ENCODE data around the gene CCNJL. TPM values are rescaled to one million over a fixed set of nuclear protein-coding genes. Genes with fewer than 3 reads are reported as not detected.

Gene CCNJL
- total and polyA plus RNA-seq, 2 experiments from 2014 or later, result 8.1 to 10.8 TPM

DNA sequence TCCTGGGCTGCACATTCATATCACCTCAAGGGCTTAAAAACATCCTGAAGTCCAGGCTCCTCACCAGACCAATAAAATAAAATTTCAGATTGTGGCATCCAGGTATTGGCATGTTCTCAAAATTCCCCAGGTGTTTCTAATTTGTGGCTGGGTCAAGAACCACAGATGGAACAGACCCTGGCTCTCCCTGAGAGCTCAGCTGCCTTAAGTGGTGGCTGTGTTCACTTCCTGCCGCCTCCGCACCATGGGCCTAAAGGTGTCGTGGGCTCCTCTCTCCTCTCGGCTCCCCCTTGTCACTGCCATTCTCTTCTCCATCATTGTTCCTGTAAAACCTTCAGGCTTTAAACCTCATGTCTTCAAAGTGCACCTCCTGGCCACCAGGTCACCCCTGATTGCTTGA, 17.8 kb upstream of the CCNJL start:
- H3K79me2 ChIP-seq, result no peaks in the 10 kb centered on the region
- H3K9me3 ChIP-seq (ENCODE audit: low read depth), result no peaks in the 10 kb centered on the region
- H4K20me1 ChIP-seq (ENCODE audit: insufficient read depth, poor library complexity, severe bottlenecking), result no peaks in the 10 kb centered on the region
- no peaks in the 10 kb centered on the region for H3K36me3 ChIP-seq (replicated peaks; ENCODE audit: insufficient read depth, low read depth)
- no peak overlapping the region for H2AFZ ChIP-seq
- no peak for DNase-seq (ENCODE audit: low spot score)
- TF ChIP-seq EZH2phosphoT487 (IDR thresholded peaks at IDR 0.05; ENCODE audit: low read depth, severe bottlenecking, unreplicated experiment) (no peak), EZH2 (IDR thresholded peaks at IDR 0.05; ENCODE audit: borderline replicate concordance) (no peak)
- TF ChIP-seq, protein P1, sequence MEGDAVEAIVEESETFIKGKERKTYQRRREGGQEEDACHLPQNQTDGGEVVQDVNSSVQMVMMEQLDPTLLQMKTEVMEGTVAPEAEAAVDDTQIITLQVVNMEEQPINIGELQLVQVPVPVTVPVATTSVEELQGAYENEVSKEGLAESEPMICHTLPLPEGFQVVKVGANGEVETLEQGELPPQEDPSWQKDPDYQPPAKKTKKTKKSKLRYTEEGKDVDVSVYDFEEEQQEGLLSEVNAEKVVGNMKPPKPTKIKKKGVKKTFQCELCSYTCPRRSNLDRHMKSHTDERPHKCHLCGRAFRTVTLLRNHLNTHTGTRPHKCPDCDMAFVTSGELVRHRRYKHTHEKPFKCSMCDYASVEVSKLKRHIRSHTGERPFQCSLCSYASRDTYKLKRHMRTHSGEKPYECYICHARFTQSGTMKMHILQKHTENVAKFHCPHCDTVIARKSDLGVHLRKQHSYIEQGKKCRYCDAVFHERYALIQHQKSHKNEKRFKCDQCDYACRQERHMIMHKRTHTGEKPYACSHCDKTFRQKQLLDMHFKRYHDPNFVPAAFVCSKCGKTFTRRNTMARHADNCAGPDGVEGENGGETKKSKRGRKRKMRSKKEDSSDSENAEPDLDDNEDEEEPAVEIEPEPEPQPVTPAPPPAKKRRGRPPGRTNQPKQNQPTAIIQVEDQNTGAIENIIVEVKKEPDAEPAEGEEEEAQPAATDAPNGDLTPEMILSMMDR (IDR thresholded peaks at IDR 0.05; ENCODE audit: poor library complexity), result no peak
- no peaks in the 10 kb centered on the region for H3K9me2 ChIP-seq (replicated peaks; ENCODE audit: insufficient read depth)
- WGBS (ENCODE audit: low lambda C conversion rate, missing lambda C conversion rate), result 86% methylated on average over 4 of the region's 4 CpGs
- H3K4me1 ChIP-seq (ENCODE audit: insufficient read depth), result no peaks in the 10 kb centered on the region
- H3K4me3 ChIP-seq, result no peak overlapping the region
- no peak overlapping the region for H3K4me2 ChIP-seq
- H3K27me3 ChIP-seq, result no peaks in the 10 kb centered on the region
- no peak overlapping the region for H3K27ac ChIP-seq

DNA sequence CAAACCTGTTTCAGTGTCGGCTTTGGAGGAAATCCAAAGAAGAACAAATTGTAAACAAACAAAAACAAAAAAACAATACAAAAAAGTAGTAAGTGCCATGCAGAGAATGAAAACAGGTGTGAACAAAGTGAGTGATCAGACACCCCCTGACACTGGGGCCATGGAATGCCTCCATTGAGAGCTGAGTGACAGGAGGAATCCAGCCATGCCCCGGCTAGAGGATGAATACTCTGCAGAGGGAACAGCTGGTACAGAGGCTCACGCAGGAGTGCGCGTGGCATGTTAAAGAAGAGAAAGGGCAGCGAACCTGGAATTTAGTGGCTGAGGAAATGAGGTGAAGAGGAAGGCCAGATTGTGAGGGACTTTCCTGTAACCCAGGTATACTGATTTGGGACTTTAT, 15.5 kb upstream of the CCNJL start:
- Histone ChIP-seq H2AFZ (no peak overlapping the region), H3K9me2 (replicated peaks; ENCODE audit: insufficient read depth) (no peaks in the 10 kb centered on the region), H3K4me1 (ENCODE audit: insufficient read depth) (no peaks in the 10 kb centered on the region), H3K79me2 (no peaks in the 10 kb centered on the region), H3K36me3 (replicated peaks; ENCODE audit: insufficient read depth, low read depth) (no peaks in the 10 kb centered on the region), H3K4me3 (no peak overlapping the region), H4K20me1 (ENCODE audit: insufficient read depth, poor library complexity, severe bottlenecking) (no peaks in the 10 kb centered on the region), H3K27me3 (no peaks in the 10 kb centered on the region), H3K27ac (no peak overlapping the region), H3K9me3 (ENCODE audit: low read depth) (no peaks in the 10 kb centered on the region), H3K4me2 (no peak overlapping the region)
- whole genome bisulfite sequencing (ENCODE audit: low lambda C conversion rate, missing lambda C conversion rate), result 88% methylated on average over 6 of the region's 6 CpGs
- no peak for DNase-seq (ENCODE audit: low spot score)
- TF ChIP-seq EZH2 (IDR thresholded peaks at IDR 0.05; ENCODE audit: borderline replicate concordance), result no peak
- no peak for TF ChIP-seq EZH2phosphoT487 (IDR thresholded peaks at IDR 0.05; ENCODE audit: low read depth, severe bottlenecking, unreplicated experiment)
- TF ChIP-seq, protein P1 (IDR thresholded peaks at IDR 0.05; ENCODE audit: poor library complexity), result no peak

DNA sequence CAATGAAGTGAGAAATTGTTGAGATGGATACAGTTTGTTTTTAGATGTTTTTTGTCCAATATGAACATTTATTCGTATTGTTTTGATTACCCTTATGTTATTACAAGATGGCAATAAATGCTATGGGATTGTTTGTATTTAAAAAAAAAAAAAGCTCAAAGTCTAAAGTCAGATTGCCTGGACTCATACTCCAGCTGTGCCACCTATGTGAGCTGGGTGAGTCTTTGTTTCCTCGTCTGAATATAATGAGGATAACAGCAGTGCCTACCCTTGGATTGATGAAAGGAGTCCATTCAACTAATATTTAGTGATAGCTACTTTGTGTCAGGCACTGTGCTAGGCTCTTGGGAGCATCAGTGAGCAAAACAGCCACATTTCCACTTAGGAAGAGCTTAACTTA, 14.6 kb upstream of the CCNJL start:
- Histone ChIP-seq H3K4me2 (no peak overlapping the region), H3K4me1 (ENCODE audit: insufficient read depth) (no peaks in the 10 kb centered on the region), H3K27me3 (no peaks in the 10 kb centered on the region), H3K79me2 (no peaks in the 10 kb centered on the region), H4K20me1 (ENCODE audit: insufficient read depth, poor library complexity, severe bottlenecking) (no peaks in the 10 kb centered on the region), H3K9me3 (ENCODE audit: low read depth) (no peaks in the 10 kb centered on the region), H3K36me3 (replicated peaks; ENCODE audit: insufficient read depth, low read depth) (no peaks in the 10 kb centered on the region), H2AFZ (no peak overlapping the region), H3K4me3 (no peak overlapping the region), H3K9me2 (replicated peaks; ENCODE audit: insufficient read depth) (no peaks in the 10 kb centered on the region), H3K27ac (no peak overlapping the region)
- 94% methylated on average over 2 of the region's 2 CpGs for WGBS (ENCODE audit: low lambda C conversion rate, missing lambda C conversion rate)
- TF ChIP-seq EZH2 (IDR thresholded peaks at IDR 0.05; ENCODE audit: borderline replicate concordance), result no peak
- TF ChIP-seq, protein P1 (IDR thresholded peaks at IDR 0.05; ENCODE audit: poor library complexity), result no peak
- TF ChIP-seq EZH2phosphoT487 (IDR thresholded peaks at IDR 0.05; ENCODE audit: low read depth, severe bottlenecking, unreplicated experiment), result no peak
- DNase-seq (ENCODE audit: low spot score), result no peak

DNA sequence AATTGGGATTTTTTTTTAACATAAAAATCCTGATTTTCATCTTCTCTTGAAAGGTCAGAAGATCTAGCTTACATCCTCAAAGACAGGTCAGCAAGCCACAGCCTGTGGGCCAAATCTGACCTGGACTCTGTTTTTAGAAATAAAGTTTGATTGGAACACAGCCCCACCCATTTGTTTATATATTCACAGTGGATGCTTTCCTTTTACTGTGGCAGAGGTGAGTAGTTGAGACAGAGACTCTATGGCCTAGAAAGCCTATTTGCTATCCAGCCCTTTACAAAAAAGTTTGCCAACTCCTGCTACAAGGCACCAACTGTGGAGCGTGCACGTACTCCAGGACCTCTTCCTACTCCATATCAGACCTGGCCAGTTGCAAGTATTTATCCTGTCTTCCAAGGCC, 13.4 kb upstream of the CCNJL start:
- Histone ChIP-seq H4K20me1 (ENCODE audit: insufficient read depth, poor library complexity, severe bottlenecking) (no peaks in the 10 kb centered on the region), H3K4me1 (ENCODE audit: insufficient read depth) (no peaks in the 10 kb centered on the region), H3K27ac (no peak overlapping the region), H3K4me2 (no peak overlapping the region), H3K36me3 (replicated peaks; ENCODE audit: insufficient read depth, low read depth) (no peaks in the 10 kb centered on the region), H3K27me3 (no peaks in the 10 kb centered on the region), H3K9me2 (replicated peaks; ENCODE audit: insufficient read depth) (no peaks in the 10 kb centered on the region), H3K9me3 (ENCODE audit: low read depth) (no peaks in the 10 kb centered on the region), H2AFZ (no peak overlapping the region), H3K79me2 (no peaks in the 10 kb centered on the region), H3K4me3 (no peak overlapping the region)
- WGBS (ENCODE audit: low lambda C conversion rate, missing lambda C conversion rate), result 74% methylated on average over 2 of the region's 2 CpGs
- DNase-seq (ENCODE audit: low spot score), result no peak
- TF ChIP-seq EZH2phosphoT487 (IDR thresholded peaks at IDR 0.05; ENCODE audit: low read depth, severe bottlenecking, unreplicated experiment) (no peak), EZH2 (IDR thresholded peaks at IDR 0.05; ENCODE audit: borderline replicate concordance) (no peak)
- TF ChIP-seq, protein P1 (IDR thresholded peaks at IDR 0.05; ENCODE audit: poor library complexity), result no peak

Measured in hepatocyte (in vitro differentiated cells).